SJSA1 (cell line): ENCODE data around the gene ARSB. TPM values are rescaled to one million over a fixed set of nuclear protein-coding genes. Genes with fewer than 3 reads are reported as not detected.
A peak's percentile ranks its signal among the peaks of the same experiment; 100 is the strongest.

Experiments used
- DNase-seq, 2 experiments: peaks; one replicate each; pipeline ENCODE4 v3.0.0-alpha.2; 2015 to 2020; ENCODE audit warnings: low spot score in 2 of 2, low read depth in 1 of 2
- H3K27ac ChIP-seq: fragments of 250-450 bp; sonication (Bioruptor Pico); 2 replicates; pipeline ENCODE4 v1.5.1; 2020; ENCODE audit warnings: mild to moderate bottlenecking, moderate library complexity
- H3K27me3 ChIP-seq: fragments of 250-450 bp; sonication (Bioruptor Pico); replicated peaks from 2 replicates; pipeline ENCODE4 v1.5.1; 2020; ENCODE audit warnings: mild to moderate bottlenecking, moderate library complexity
- H3K36me3 ChIP-seq: fragments of 250-450 bp; sonication (Bioruptor Pico); 2 replicates; pipeline ENCODE4 v1.5.1; 2020; ENCODE audit warnings: mild to moderate bottlenecking
- H3K4me1 ChIP-seq: fragments of 250-450 bp; sonication (Bioruptor Pico); replicated peaks from 2 replicates; pipeline ENCODE4 v1.6.1; 2021; ENCODE audit warnings: mild to moderate bottlenecking
- H3K4me3 ChIP-seq: fragments of 250-450 bp; sonication (Bioruptor Pico); 2 replicates; pipeline ENCODE4 v1.5.1; 2020; ENCODE audit warnings: mild to moderate bottlenecking
- H3K9me3 ChIP-seq: fragments of 250-450 bp; sonication (Bioruptor Pico); replicated peaks from 2 replicates; pipeline ENCODE4 v1.5.1; 2020; ENCODE audit warnings: mild to moderate bottlenecking
- total RNA-seq: library from RNA; depleted of rRNA; stranded (reverse); fragments of >200 nt; shearing (Covaris generic); gene quantifications from 2 replicates; pipeline ENCODE4 v1.2.3, GENCODE V29; 2014

The ARSB gene
- total RNA-seq, 1 experiment from 2014 or later, result 72.9 TPM

DNA sequence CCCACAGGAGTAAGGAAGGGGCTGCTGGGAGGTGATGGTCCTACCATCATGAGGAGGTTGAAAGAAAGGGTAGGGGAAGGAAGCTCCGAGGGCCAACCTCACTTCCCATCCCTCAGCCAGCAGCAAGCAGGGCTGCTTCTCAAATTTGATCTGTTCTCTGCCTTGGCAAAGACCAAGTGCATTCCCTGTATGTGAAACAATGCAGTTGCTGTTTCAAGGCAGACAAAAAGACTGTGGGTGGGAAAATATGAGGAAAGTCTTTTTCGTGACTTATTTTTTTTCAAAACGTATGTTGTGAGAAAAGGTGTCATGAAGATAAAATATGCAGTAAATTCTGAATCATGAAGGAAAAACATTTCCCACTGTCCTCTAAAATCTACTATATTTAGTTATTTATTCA lies 165.9 kb downstream of the ARSB start:
- H3K4me1 ChIP-seq, result peaks cover 6% of the 10 kb centered on the region; the same call in 1 of the 2 replicates
- no peak overlapping the region for H3K27ac ChIP-seq
- no peak for DNase-seq
- no peaks in the 10 kb centered on the region for H3K9me3 ChIP-seq
- no peak overlapping the region for H3K4me3 ChIP-seq
- H3K27me3 ChIP-seq, result no peaks in the 10 kb centered on the region
- H3K36me3 ChIP-seq, result no peaks in the 10 kb centered on the region

DNA sequence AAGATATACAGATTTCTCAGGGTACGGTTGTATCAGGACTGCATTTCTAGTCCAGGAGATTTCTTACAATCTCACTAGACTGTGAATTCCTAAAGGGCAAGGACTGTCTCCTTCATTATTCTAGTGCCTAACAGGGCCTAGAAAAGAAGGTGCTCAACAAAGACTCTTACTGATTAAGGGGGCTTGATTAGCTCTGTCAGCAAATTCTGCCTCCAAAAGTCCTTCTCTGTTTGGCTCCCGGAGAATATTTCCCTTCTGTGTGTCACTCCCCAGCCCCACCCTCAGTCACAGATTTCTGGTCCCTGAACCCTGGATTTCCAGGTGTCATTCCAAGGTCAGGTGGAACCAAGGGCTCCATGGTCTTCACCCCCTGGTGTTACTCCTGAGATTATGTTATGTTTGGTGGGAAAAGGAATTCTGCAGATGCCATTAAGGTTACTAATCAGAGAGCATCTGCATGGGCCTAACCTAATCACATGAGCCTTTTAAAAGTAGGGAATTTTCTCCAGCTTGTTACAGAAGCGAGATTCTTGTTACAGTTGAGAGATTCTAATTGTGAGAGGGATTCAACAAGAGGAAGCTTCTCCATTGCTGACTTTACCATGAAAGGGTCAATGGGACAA lies 168.9 kb downstream of the ARSB start:
- H3K36me3 ChIP-seq, result no peaks in the 10 kb centered on the region
- no peak overlapping the region for H3K27ac ChIP-seq
- H3K9me3 ChIP-seq, result no peaks in the 10 kb centered on the region
- H3K4me3 ChIP-seq, result no peak overlapping the region
- no peaks in the 10 kb centered on the region for H3K27me3 ChIP-seq
- peaks cover 14% of the 10 kb centered on the region for H3K4me1 ChIP-seq
- no peak for DNase-seq

DNA sequence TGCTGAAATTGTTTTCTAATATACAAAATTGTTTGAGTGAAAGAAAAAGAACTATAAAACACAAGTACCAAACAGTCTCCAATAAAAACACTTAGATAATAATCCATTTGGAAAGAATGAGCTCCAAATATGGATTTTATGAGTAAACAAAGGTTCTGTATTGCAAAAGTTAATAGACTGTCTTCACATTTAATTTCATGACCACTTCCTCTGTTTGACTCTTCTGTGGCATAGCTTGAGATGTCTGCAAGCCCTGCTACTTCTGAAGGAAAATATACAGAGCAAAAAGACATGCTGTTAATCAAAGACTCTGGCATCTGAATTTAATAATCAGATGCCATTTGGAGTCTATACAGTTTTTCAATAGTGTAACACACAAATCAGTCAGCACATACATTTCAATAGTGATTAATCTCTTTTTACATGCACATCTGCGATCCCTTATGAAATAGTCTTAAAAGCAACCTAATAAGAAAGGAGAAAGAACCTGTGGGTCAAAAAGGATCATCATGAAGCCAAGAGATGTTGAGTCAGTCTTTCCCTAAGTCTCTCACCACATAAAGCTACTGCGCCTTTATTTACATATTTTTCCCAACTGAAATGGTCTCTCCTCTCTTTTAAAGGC lies 171.1 kb downstream of the ARSB start:
- Histone ChIP-seq H3K36me3 (no peaks in the 10 kb centered on the region), H3K9me3 (no peaks in the 10 kb centered on the region), H3K27me3 (no peaks in the 10 kb centered on the region), H3K27ac (no peak overlapping the region), H3K4me1 (peaks cover 25% of the 10 kb centered on the region), H3K4me3 (no peak overlapping the region)
- no peak for DNase-seq

DNA sequence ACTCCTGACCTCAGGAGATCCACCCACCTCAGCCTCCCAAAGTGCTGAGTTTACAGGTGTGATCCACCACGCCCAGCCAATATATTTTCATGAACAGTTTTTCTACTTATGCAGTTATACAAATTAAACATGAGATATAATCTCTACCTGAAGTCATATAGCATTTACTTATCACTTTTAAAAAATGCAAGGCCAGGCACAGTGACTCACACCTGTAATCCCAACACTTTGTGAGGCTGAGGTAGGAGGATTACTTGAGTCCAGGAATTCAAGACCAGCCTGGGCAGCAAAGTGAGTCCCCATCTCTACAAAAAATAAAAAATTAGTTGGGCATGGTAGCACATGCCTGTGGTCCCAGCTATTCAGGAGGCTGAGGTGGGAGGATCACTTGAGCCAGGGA lies 171.8 kb downstream of the ARSB start:
- Histone ChIP-seq H3K9me3 (no peaks in the 10 kb centered on the region), H3K4me3 (no peak overlapping the region), H3K27me3 (no peaks in the 10 kb centered on the region), H3K36me3 (no peaks in the 10 kb centered on the region), H3K27ac (no peak overlapping the region), H3K4me1 (peaks cover 25% of the 10 kb centered on the region)
- no peak for DNase-seq

DNA sequence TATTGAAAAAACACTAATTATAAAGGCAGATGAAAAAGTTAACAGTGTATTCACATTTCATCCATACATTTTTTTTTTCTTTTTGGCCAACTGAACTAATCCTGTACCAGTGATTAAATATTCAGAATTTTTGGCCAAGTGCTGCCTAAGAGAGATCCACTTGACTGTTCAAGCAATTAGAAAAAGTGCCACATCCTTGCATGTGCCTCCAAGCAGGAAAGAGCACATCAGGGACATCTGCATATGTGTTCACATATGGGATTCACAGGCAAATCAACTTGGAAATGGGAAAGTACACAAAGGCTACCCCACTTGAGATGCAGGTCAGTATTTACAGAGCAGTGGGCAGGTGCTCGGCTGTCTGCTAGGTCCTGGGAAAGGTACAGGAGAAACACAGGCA lies 173.2 kb downstream of the ARSB start:
- Histone ChIP-seq H3K4me3 (no peak overlapping the region), H3K27me3 (no peaks in the 10 kb centered on the region), H3K4me1 (peaks cover 33% of the 10 kb centered on the region), H3K36me3 (no peaks in the 10 kb centered on the region), H3K27ac (peak overlapping the region; percentile 26; the same call in 1 of the 2 replicates), H3K9me3 (no peaks in the 10 kb centered on the region)
- no peak for DNase-seq

DNA sequence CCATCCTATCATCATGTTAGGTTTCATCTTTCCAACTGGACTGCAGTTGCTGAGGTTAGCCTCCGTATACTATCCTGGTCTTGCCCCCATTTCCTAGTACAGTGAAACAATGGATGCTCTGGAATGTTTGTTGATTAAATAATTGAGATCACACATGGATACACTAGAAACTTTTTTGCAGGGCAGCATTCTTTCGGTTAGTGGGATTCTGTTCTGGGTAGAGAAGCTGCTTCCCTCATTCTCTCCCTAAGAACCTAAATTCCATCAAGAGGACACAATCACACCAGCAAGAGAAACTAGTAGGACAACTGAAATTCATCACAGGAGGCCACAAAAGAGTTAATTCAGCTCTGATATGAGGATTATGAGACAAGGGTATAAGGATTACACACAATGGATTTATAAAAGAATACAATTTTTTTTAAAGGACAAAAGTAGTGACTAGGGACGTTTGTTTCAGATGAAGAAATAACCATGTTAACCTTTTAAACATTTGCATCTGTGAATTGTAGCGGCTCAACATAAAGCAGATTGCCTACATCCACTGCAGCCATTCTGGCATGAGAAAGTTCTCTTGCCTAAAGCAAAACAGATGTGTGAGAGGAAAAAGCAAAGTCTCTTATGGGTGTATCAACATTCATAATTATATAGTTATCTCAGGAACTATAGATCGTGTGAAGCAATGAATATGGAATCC lies 173.8 kb downstream of the ARSB start:
- H3K27me3 ChIP-seq, result no peaks in the 10 kb centered on the region
- H3K36me3 ChIP-seq, result no peaks in the 10 kb centered on the region
- H3K4me1 ChIP-seq, result peaks cover 33% of the 10 kb centered on the region
- no peaks in the 10 kb centered on the region for H3K9me3 ChIP-seq
- H3K27ac ChIP-seq, result peak overlapping the region; percentile 26; the same call in 1 of the 2 replicates
- peak in 1 of 2 experiments; percentile 56 for DNase-seq
- no peak overlapping the region for H3K4me3 ChIP-seq

DNA sequence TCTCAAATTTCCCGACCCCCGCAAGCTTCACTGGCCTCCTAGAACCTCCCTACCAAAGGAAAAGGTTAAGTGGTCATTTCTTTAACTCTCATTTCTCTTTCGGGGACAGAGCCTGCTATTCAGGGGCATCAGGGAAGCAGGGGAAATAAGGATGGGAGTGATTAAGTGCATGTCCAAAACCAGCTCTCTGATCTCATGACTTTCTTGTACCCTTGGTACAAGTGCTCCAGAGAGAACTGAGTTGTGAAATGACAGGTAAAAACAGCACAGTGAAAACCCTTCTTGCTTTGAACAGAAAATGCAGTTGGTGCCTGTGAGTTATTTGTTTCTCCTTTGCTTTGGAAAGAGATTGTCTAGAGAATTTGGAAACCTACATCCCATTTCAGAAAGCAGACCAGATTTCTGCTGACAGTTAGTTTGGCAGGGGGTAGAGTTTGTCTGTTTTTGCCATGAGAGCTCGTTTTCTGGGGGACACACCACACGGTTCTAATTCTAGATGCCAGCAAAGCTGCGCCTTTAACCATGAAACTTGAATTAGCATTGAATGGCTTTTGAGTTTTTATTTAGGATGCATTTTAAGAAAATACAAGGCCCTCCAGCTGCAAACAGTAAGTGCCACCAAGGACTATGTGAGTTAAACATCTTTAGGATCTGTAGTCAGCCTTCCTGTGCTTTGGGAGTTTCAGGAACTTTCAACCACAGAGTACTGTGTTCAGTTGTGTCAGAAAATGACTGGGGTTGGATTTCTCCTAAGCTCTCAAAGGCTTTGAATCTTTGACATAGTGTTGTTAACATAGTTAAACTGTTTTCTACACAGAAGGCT lies 174.8 kb downstream of the ARSB start:
- DNase-seq, result no peak
- H3K27me3 ChIP-seq, result no peaks in the 10 kb centered on the region
- H3K9me3 ChIP-seq, result no peaks in the 10 kb centered on the region
- H3K4me3 ChIP-seq, result no peak overlapping the region
- H3K27ac ChIP-seq, result peak overlapping the region; percentile 26; the same call in 1 of the 2 replicates
- peaks cover 43% of the 10 kb centered on the region for H3K4me1 ChIP-seq
- no peaks in the 10 kb centered on the region for H3K36me3 ChIP-seq

DNA sequence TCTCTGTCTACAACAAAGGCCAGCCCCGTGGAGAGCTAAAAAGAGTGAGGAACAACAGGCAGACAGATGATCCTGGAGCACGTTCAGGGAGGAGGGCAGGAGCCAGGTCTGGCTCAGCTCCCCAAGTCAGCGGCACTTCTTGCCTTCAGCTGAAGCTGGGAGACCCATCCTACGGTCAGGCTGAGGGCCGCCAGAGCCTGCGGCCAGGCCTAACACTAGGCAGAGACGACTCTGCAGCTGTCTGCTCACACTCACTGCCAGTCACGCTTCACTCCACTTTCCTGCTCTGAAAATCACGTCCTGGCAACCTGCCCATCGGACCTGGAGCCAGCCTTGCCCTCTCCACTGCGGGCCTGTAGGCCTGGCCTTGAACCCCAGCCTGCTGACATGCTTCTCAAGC lies 175.7 kb downstream of the ARSB start:
- no peaks in the 10 kb centered on the region for H3K27me3 ChIP-seq
- H3K4me1 ChIP-seq, result peaks cover 49% of the 10 kb centered on the region
- no peaks in the 10 kb centered on the region for H3K36me3 ChIP-seq
- H3K27ac ChIP-seq, result no peak overlapping the region
- DNase-seq, result no peak
- no peak overlapping the region for H3K4me3 ChIP-seq
- H3K9me3 ChIP-seq, result no peaks in the 10 kb centered on the region

DNA sequence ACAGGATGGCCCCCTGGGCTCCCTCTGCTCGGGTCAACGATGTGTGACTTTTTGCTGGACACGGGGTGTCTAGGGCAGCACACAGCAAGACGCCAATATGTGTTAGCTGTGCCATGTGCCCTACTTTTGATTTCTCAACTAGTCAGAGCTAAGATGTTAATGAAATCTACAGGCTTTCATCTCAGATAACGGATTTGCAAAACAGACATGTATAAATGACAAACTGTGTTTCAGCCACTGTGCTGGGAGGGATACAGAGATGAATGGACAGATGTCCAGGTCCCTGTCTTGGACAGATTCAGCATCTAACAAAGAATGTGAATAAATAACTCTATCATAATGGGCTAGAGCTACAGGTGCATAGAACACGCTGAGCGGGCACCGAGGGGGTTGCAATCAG lies 176.3 kb downstream of the ARSB start:
- no peak overlapping the region for H3K4me3 ChIP-seq
- no peaks in the 10 kb centered on the region for H3K36me3 ChIP-seq
- no peaks in the 10 kb centered on the region for H3K9me3 ChIP-seq
- H3K27me3 ChIP-seq, result no peaks in the 10 kb centered on the region
- no peak overlapping the region for H3K27ac ChIP-seq
- DNase-seq, result no peak
- H3K4me1 ChIP-seq, result peaks cover 49% of the 10 kb centered on the region

DNA sequence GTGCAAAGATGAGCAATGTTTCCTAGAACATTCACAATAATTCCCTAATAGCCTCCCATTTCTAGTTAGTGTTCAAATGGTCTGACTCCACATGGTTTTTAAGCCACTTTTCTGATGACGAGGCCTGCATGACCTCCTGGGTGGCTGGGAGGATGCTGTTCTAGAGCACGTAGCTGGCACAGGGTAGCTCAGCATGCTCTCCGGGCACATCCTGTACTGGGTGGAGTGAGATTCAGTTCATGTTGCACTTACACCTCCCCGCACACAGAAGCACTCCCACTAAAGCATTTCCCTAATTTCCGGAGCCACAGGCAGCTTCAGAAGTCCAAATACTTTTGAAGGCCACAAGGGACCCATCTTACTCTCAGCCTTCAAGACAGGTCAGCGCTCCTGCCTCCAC lies 176.7 kb downstream of the ARSB start:
- Histone ChIP-seq H3K36me3 (no peaks in the 10 kb centered on the region), H3K27me3 (no peaks in the 10 kb centered on the region), H3K27ac (no peak overlapping the region), H3K4me3 (no peak overlapping the region), H3K4me1 (peaks cover 49% of the 10 kb centered on the region), H3K9me3 (no peaks in the 10 kb centered on the region)
- DNase-seq, result no peak

DNA sequence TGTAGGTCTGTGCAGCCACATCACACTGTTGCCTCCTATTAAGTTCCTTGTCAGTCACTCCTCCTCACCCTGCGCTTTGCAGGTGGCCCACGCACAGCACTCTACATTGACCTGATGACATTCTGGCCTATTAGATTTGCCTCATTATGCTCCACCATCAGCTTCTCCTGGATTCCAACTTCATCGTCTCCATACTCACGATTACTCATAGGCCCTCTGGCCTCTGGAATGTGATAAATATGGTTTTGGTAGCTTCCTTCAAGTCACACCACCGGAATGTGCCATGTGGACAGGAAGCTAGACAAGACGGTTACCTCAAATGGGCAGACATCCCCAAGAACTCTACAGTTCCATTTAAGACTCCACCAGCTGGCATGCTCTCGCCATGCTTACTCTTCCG lies 178.6 kb downstream of the ARSB start:
- Histone ChIP-seq H3K4me1 (peaks cover 43% of the 10 kb centered on the region), H3K36me3 (no peaks in the 10 kb centered on the region), H3K27ac (peak overlapping the region; percentile 89), H3K9me3 (no peaks in the 10 kb centered on the region), H3K4me3 (no peak overlapping the region), H3K27me3 (no peaks in the 10 kb centered on the region)
- peak; percentile 75 to 82 for DNase-seq

DNA sequence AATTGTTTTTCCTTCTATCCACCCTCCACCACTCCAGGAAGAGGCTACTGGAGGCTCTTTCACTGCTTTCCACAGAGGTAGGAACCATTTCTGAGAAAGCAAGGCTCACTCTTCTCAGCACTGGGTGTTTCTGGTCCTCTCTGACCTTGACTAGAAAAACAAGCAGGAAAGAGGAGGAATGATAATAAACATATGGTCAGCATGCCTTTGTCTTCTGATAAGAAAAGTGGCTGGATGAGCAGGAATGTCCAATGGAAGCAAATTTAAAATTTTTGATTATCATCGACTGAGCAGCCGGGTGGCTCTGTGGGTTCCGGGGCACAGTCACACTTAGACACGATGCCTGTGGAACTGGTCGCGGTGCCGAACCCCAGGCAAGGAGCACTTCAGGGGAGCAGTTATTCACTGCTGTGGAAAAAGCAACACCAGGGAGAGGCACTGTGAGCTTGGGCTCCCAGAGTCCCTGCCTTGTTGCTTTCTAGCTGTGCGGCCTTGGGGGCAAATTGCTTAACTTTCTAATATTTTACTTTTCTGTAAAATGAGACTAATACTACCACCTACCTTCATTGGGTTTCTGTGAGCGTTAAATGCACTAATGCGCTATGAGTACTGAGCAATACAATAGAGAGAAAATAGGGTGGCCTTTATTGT lies 179.5 kb downstream of the ARSB start:
- Histone ChIP-seq H3K27me3 (no peaks in the 10 kb centered on the region), H3K36me3 (no peaks in the 10 kb centered on the region), H3K4me3 (no peak overlapping the region), H3K27ac (peak overlapping the region; percentile 16; the same call in 1 of the 2 replicates), H3K9me3 (peaks cover 4% of the 10 kb centered on the region; the same call in 1 of the 2 replicates), H3K4me1 (peaks cover 33% of the 10 kb centered on the region)
- DNase-seq, result peak in 1 of 2 experiments; percentile 36

DNA sequence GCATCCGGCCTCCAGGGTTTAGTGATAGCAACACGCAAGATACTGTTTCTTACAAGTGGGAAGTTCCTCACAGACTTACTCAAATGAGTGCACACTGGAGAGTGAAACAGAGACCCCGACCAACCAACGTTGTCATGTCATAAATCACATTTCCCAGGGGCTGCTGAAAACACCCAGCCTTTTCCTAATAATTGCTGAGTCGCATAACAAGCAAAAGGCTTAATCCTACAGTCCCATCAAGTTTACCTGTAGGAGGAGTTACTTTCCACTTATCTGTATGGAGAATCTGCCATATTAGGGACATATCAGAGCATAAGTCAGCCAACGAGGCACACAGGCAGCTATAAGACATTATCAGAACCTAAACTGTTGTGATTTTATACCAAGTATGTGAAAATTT lies 180.1 kb downstream of the ARSB start:
- Histone ChIP-seq H3K27ac (no peak overlapping the region), H3K4me1 (peaks cover 30% of the 10 kb centered on the region), H3K4me3 (no peak overlapping the region), H3K9me3 (peaks cover 4% of the 10 kb centered on the region; the same call in 1 of the 2 replicates), H3K27me3 (no peaks in the 10 kb centered on the region), H3K36me3 (no peaks in the 10 kb centered on the region)
- DNase-seq, result no peak
